OCI-LY7 (cell line): Measurements from ENCODE around the gene NFATC2.

Experiments used
- EZH2phosphoT487 ChIP-seq: fragments of 200-600 bp; sonication (generic); IDR thresholded peaks from 2 replicates; pipeline ENCODE4 v1.6.1; 2018; ENCODE audit warnings: low read depth, borderline replicate concordance, mild to moderate bottlenecking, mixed run types, antibody characterized with exemption, low read length, moderate library complexity, mixed read lengths
- TF ChIP-seq, protein P1 (sequence below): fragments of 200-600 bp; sonication (generic); conservative IDR thresholded peaks from 2 replicates; pipeline ENCODE4 v1.5.1; 2014; ENCODE audit warnings: mild to moderate bottlenecking, antibody characterized with exemption, low read length, moderate library complexity, mixed read lengths

DNA sequence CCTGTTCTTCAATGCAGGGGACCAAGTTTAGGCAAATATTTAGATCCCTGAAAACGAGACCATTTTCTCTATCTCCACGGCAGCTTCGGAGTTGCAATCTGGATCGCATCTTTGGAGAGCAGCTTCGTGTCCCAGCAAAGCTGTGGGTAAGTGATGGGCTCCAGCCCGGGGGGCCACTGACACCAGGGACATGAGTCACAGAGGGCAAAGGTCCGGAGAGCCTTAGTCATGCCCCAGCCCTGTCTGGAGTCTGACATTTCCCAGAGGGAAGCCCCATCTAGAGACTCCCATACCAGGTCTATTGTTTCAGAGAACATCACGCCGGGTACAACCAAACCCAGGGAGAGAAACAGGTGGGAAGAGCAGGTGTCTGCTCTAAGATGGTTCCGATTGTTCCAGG, 95.9 kb downstream of the NFATC2 start:
- TF ChIP-seq, protein P1, sequence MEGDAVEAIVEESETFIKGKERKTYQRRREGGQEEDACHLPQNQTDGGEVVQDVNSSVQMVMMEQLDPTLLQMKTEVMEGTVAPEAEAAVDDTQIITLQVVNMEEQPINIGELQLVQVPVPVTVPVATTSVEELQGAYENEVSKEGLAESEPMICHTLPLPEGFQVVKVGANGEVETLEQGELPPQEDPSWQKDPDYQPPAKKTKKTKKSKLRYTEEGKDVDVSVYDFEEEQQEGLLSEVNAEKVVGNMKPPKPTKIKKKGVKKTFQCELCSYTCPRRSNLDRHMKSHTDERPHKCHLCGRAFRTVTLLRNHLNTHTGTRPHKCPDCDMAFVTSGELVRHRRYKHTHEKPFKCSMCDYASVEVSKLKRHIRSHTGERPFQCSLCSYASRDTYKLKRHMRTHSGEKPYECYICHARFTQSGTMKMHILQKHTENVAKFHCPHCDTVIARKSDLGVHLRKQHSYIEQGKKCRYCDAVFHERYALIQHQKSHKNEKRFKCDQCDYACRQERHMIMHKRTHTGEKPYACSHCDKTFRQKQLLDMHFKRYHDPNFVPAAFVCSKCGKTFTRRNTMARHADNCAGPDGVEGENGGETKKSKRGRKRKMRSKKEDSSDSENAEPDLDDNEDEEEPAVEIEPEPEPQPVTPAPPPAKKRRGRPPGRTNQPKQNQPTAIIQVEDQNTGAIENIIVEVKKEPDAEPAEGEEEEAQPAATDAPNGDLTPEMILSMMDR, result no peak
- TF ChIP-seq EZH2phosphoT487, result no peak
